Measurements from ENCODE around the gene SBK3.
A peak's percentile ranks its signal among the peaks of the same experiment; 100 is the strongest.

Gene SBK3

GRCh38 chr19:55549500-55550320 lies 4.4 kb upstream of the SBK3 start:
- no peak for TF ChIP-seq CTCF (IDR thresholded peaks at IDR 0.05)
- Histone ChIP-seq H3K9me3 (no peaks in the 10 kb centered on the region), H3K4me3 (peak overlapping the region; percentile 7 to 20), H3K27ac (peak overlapping the region in 1 of 2 donors; percentile 4), H3K36me3 (no peaks in the 10 kb centered on the region), H3K4me1 (peaks cover 0 to 37% (median 25%) of the 10 kb centered on the region in 4 donors), H3K27me3 (peaks cover 0 to 70% of the 10 kb centered on the region in 2 donors)
- DNase-seq, result no peak
- intact Hi-C loops (cut with DNase I; ENCODE audit: low total_unique reads), result no loop called here

- no peak for TF ChIP-seq CTCF (IDR thresholded peaks at IDR 0.05)
- Histone ChIP-seq H3K9me3 (no peaks in the 10 kb centered on the region), H3K27me3 (peaks cover 0 to 59% of the 10 kb centered on the region in 2 donors), H3K36me3 (no peaks in the 10 kb centered on the region), H3K27ac (peak overlapping the region; percentile 33 to 37), H3K4me3 (no peak overlapping the region), H3K4me1 (peaks cover 0 to 37% (median 23%) of the 10 kb centered on the region in 4 donors)
- intact Hi-C loops (cut with DNase I; ENCODE audit: low total_unique reads), result no loop called here
- peak; percentile 69 to 86 for DNase-seq
Observed at GRCh38 chr19:55546822-55547614, 1.7 kb upstream of the SBK3 start.

GRCh38 chr19:55546011-55546410 lies 668 bp upstream of the SBK3 start:
- H3K9me3 ChIP-seq, result no peaks in the 10 kb centered on the region
- no peak overlapping the region for H3K27ac ChIP-seq
- peaks cover 0 to 52% of the 10 kb centered on the region in 2 donors for H3K27me3 ChIP-seq
- peaks cover 0 to 37% (median 23%) of the 10 kb centered on the region in 4 donors for H3K4me1 ChIP-seq
- intact Hi-C loops (cut with DNase I; ENCODE audit: low total_unique reads), result no loop called here
- DNase-seq, result no peak
- TF ChIP-seq CTCF (IDR thresholded peaks at IDR 0.05), result no peak
- H3K4me3 ChIP-seq, result no peak overlapping the region
- H3K36me3 ChIP-seq, result no peaks in the 10 kb centered on the region

- intact Hi-C loops (cut with DNase I; ENCODE audit: low total_unique reads), result no loop called here
- Histone ChIP-seq H3K4me3 (no peak overlapping the region), H3K9me3 (no peaks in the 10 kb centered on the region), H3K36me3 (no peaks in the 10 kb centered on the region), H3K27ac (no peak overlapping the region), H3K4me1 (peaks cover 0 to 34% (median 22%) of the 10 kb centered on the region in 4 donors), H3K27me3 (peaks cover 0 to 55% of the 10 kb centered on the region in 2 donors)
- DNase-seq, result no peak
- no peak for TF ChIP-seq CTCF (IDR thresholded peaks at IDR 0.05)
Observed at GRCh38 chr19:55544776-55545439, 435 bp downstream of the SBK3 start.

- no peak overlapping the region for H3K27ac ChIP-seq
- H3K4me3 ChIP-seq, result no peak overlapping the region
- DNase-seq, result no peak
- intact Hi-C loops (cut with DNase I; ENCODE audit: low total_unique reads), result no loop called here
- no peak for TF ChIP-seq CTCF (IDR thresholded peaks at IDR 0.05)
- H3K27me3 ChIP-seq, result peaks cover 0 to 55% of the 10 kb centered on the region in 2 donors
- H3K4me1 ChIP-seq, result peaks cover 0 to 25% (median 17%) of the 10 kb centered on the region in 4 donors
- no peaks in the 10 kb centered on the region for H3K36me3 ChIP-seq
- no peaks in the 10 kb centered on the region for H3K9me3 ChIP-seq
Observed at GRCh38 chr19:55544014-55544413, 1.3 kb downstream of the SBK3 start.

All from tibial artery (tissue), 4 donors.